HG03469 (cell line): ENCODE measurements around the gene BCL2L12.
A peak's percentile ranks its signal among the peaks of the same experiment; 100 is the strongest.

Source experiments
- ATAC-seq: cut with Tn5 transposase; IDR thresholded peaks from one replicate; pipeline ENCODE4 v1.9.1; 2021; ENCODE audit warnings: mild to moderate bottlenecking, moderate library complexity, moderate number of reproducible peaks; ENCODE audit not compliant: unreplicated experiment

Gene BCL2L12

DNA sequence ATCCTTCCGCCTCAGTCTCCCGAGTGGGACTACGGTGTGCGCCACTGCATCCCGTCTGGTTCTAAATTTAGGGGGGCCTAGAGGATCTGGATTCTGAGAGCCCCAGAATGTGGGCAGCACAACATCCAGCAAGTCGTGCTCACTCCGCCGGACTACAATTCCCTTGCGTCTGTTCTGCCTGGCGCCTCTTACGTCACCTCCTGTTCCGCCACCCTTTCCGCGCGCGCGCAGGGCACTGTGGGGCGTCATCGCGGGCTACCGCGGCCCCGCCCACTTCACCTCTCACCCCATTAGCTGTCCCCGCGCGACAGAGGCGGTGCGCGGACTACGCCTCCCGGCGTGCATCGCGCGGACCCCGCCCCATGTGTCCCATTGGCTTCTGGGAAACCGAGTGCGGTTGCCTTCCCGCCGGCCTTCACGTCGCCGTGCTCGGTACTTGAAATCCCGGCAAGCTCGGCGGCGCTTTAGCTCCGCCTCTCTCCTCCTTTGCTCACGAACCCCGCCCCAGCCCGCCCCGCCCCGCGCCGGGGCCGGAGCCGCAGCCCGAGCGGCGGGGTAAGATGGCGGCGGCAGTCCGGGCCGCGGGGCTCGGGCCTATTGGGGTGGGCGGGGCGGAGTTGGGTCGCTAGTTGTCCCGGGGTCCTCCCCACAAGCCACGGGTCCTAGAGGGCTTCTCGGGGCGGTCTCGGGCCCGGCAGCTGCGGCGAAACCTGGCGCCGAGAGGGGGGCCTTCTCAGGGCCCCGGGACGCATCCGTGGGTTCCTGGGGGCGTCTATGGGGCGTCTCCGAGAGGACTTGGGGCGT, 23.8 kb upstream of the BCL2L12 start, which contains the start of gene SCAF1:
TSS of gene SCAF1 (plus strand) at position 522 of the 804 bp plus-strand sequence. CDS start 2,818 bp downstream, outside the sequence.
- peak; percentile 37 for ATAC-seq

DNA sequence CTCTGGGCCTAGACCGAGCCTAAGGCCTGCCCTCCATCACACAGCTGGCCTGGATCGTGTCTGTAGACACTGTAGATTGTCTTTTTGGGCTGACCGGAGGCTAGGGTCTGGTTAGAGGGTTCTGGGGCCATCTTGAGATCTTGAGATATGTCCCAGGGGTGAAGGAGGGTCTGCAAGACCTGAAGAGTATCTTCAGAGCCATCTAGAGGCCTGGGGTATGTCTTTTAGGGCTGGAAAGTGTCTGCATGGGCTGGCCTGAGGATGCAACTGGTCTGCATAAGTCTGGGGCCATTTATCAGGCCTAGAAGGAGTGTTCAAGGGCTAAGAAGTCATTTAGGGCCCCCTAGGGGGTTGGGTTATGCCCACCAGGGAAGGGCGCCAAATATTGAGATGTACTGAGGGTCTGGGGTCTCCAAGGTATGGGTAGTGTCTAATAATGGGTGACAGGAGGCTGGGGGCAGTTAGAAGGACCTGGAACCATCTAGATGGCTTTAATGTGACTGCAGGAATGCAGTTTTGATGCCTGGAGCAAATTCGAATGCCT, 23.2 kb upstream of the BCL2L12 start:
- no peak for ATAC-seq

DNA sequence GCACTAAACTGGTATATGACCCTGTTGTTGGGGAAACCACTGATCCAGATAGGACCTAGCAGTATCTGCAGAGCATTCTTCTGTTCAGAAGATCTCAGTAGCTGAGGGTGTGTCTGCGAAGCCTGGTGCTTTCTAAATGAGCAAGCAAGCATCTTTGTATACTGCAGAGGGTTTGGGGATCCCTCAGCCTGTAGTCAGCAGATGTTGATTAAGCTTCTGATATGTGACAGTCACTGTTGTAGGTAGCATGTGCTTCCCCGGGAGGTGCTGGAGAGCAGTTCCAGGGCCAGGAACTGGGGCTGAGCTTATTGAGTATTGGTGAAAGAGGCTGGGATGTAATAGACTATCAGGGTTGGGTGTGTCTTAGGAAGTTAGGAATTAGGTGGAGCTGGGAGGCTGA, 22.3 kb upstream of the BCL2L12 start:
- ATAC-seq: no peak

- no peak for ATAC-seq
These were observed 20.1 kb upstream of the BCL2L12 start for GRCh38 chr19:49645592-49645991.

DNA sequence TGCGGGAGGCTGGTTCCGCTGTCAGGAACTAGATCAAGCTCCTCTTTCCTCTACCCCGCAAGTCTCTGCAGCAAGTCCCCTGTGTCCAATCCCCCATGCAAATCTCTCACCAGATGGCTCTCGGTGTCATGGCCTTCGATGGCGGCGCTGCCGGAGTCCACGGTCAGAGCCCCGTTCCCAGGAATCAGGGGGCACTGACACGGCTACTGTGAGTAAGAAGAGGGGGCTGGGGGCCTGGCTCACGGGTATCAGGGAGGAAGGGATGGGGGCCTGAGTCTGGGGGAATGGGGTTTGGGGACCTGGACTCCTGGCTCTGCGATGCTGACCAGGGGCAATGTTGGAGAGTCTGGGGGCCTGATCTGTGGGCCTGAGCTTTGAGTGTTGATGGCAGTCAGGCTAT, 19.7 kb upstream of the BCL2L12 start:
- no peak for ATAC-seq

DNA sequence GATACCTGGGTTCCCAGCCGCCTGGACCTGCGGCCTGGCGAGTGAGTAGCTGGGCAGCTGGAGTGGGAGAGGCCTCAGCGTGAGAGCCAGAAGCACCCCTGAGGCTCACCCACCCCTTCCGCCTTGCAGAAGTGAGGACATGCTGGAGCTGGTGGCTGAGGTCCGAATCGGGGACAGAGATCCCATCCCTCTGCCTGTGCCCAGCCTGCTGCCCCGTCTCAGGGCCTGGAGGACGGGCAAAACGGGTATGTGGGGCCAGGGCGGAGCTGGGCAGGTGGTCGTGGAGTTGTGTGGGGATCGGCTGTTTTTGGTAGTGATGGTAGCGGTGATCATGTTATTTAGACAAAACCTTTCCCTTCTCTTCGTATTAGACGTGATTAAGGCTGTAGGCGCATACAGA, 19.1 kb upstream of the BCL2L12 start:
- ATAC-seq: no peak

DNA sequence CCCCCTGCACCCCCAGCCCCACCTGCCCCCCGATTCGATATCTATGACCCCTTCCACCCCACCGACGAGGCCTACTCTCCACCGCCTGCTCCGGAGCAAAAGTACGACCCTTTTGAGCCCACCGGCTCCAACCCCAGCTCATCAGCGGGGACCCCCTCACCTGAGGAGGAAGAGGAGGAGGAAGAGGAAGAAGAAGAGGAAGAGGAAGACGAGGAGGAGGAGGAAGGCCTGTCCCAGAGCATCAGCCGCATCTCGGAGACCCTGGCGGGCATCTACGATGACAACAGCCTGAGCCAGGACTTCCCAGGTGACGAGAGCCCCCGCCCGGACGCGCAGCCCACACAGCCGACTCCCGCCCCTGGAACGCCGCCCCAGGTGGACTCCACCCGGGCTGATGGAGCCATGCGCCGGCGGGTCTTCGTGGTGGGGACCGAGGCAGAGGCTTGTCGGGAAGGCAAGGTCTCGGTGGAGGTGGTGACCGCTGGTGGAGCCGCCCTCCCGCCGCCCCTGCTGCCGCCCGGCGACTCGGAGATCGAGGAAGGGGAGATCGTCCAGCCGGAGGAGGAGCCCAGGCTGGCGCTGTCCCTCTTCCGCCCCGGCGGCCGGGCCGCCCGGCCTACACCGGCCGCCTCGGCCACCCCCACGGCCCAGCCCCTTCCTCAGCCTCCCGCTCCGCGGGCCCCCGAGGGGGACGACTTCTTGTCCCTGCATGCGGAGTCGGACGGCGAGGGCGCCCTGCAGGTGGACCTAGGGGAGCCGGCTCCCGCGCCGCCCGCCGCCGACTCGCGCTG, 14.5 kb upstream of the BCL2L12 start:
- ATAC-seq: no peak

DNA sequence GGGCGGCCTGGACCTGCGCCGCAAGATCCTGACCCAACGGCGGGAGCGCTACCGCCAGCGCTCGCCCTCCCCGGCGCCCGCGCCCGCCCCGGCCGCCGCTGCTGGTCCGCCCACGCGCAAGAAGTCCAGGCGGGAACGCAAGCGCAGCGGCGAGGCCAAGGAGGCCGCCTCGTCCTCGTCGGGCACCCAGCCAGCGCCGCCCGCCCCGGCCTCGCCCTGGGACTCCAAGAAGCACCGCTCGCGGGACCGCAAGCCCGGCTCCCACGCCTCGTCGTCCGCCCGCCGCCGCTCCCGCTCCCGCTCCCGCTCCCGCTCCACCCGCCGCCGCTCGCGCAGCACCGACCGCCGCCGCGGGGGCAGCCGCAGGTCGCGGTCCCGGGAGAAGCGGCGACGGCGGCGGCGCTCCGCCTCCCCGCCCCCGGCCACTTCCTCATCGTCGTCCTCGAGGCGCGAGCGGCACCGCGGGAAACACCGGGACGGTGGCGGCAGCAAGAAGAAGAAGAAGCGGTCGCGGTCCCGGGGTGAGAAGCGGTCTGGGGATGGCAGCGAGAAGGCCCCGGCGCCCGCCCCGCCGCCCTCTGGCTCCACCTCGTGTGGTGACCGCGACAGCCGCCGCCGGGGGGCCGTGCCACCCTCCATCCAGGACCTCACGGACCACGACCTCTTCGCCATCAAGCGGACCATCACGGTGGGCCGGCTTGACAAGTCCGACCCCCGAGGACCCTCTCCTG, 13.7 kb upstream of the BCL2L12 start:
- no peak for ATAC-seq

GRCh38 chr19:49652551-49653465, 12.9 kb upstream of the BCL2L12 start:
- ATAC-seq: no peak

DNA sequence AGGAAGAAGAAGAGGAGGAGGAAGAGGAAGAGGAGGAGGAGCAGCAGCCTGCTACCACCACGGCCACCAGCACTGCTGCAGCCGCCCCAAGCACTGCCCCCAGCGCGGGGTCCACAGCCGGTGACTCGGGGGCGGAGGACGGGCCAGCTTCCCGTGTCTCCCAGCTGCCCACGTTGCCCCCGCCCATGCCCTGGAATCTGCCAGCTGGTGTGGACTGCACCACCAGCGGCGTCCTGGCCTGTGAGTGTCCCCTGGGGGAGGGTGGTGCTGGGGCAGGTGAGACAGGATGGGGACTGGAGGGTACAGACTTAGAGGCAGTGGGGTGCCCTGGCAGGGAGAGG, 12.3 kb upstream of the BCL2L12 start:
- ATAC-seq: no peak

- no peak for ATAC-seq
These were observed 11.2 kb upstream of the BCL2L12 start for GRCh38 chr19:49654581-49654980.

DNA sequence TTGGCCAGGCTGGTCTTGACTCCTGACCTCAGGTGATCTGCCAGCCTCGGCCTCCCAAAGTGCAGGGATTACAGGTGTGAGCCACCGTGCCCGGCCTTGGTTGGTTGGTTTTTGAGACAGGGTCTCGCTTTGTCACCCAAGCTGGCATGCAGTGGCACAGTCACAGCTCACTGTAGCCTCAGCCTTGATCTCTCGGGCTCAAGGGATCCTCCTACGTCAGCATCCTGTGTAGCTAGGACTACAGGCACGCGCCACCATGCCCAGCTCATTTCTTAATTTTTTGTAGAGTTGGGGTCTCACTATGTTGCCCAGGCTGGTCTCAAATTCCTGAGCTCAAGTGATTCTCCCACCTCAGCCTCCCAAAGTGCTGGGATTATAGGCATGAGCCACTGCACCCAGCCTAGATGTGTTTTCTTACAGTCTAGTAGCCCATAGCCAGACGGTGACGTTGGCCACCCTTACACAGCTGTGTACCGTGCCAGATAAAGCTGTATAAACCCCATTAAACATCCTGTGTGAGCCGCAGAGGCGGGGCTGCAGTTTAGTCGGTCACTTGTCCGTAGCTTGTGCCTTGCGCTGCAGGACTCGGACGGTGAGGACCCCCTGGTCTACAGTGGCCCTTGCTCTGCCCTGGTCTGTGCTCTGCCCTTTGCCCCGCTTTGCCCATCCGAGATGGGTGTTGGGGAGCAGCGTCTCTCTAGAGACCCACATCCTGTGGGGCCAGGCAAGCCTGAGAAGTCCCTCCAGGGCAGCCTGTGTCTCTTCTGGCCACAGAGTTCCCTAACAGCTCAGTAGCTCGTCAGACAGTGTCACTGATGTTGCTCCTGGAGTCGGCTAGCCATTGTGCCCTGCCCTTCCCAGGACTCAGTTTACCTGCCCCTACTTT, 9.9 kb upstream of the BCL2L12 start:
- ATAC-seq: no peak

DNA sequence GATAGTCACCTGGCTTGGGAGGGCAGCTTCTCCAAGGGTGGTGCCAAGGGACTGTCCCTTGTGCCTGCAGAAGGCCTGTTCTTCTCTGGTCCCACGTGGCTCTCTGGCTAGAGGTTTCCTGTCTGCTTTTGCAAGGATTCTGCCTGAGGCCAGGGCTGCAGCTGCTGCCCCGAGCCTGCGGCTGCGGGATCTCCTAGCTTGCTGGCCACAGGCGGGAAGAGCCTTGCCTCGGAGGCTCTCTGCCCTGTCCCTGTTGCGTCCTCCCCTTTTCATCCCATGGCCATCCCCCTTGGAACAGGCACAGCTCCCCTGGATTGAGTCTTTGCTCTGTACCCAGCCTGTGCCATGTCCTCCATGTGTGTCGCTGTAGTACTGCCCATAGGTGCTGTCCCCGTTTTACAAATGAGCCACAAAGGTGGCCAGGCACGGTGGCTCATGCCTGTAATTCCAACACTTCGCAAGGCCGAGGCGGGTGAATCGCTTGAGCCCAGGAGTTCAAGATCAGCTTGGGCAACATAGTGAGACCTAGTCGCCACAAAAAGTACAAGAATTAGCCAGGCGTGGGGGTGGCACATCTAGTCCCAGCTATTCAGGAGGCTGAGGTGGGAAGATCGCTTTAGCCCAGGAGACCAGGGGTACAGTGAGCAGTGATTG, 9.2 kb upstream of the BCL2L12 start:
- ATAC-seq: no peak

GRCh38 chr19:49657493-49658138, 8.1 kb upstream of the BCL2L12 start:
- ATAC-seq: no peak

DNA sequence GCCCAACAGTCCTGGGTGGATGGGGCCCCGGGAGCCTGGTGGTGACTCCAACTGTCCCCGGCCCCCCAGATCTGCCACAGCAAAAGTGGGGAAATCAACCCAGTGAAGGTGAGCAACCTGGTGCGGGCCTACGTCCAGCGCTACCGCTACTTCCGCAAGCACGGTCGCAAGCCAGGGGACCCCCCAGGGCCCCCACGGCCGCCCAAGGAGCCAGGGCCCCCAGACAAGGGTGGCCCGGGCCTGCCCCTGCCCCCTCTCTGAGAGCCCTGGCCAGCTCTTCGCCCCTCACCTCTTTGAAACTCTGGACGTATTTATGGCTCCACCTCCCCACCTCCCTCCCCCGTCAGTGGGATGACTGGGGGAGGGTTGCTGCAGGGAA, 7.6 kb upstream of the BCL2L12 start:
- no peak for ATAC-seq

GRCh38 chr19:49658566-49659442, 6.9 kb upstream of the BCL2L12 start:
- no peak for ATAC-seq

GRCh38 chr19:49660338-49660961, 5.3 kb upstream of the BCL2L12 start:
- ATAC-seq: no peak
